Heart right ventricle (tissue), 16 donors: ENCODE results near the gene PRKD1. TPM values are rescaled to one million over a fixed set of nuclear protein-coding genes. Genes with fewer than 3 reads are reported as not detected.

ENCODE experiments used
- ATAC-seq, 8 donors: fragments of 200-7000 bp; cut with Tn5 transposase; one replicate each; pipeline ENCODE4 v1.9.1; 2020; ENCODE audit warnings: mild to moderate bottlenecking in 8 of 8, moderate library complexity in 8 of 8, moderate number of reproducible peaks in 1 of 8
- DNase-seq, 2 donors: peaks; one replicate each; pipeline ENCODE4 v3.0.0-alpha.2; 2020
- H3K27ac ChIP-seq, 10 donors: fragments of 200-600 bp; sonication (generic) in 2 of 10; one replicate each; pipeline versions ENCODE4 v1.5.0 to v1.8.0; 2020 to 2022; ENCODE audit warnings: mild to moderate bottlenecking in 3 of 10
- H3K27me3 ChIP-seq, 7 donors: fragments of 200-600 bp; one replicate each; pipeline ENCODE4 v1.8.0; 2021 to 2022; ENCODE audit warnings: mild to moderate bottlenecking in 2 of 7
- H3K36me3 ChIP-seq, 9 donors: fragments of 200-600 bp; sonication (generic) in 1 of 9; one replicate each; pipeline versions ENCODE4 v1.5.0 to v1.8.0; 2020 to 2022; ENCODE audit warnings: mild to moderate bottlenecking in 2 of 9
- H3K4me1 ChIP-seq, 9 donors: fragments of 200-600 bp; sonication (generic) in 1 of 9; one replicate each; pipeline versions ENCODE4 v1.5.0 to v1.8.0; 2020 to 2022; ENCODE audit warnings: mild to moderate bottlenecking in 4 of 9
- H3K4me3 ChIP-seq, 10 donors: fragments of 200-600 bp; sonication (generic) in 2 of 10; one replicate each; pipeline versions ENCODE4 v1.5.0 to v1.8.0; 2020 to 2022; ENCODE audit warnings: mild to moderate bottlenecking in 7 of 10, moderate library complexity in 2 of 10
- H3K9me3 ChIP-seq, 11 donors: fragments of 200-600 bp in 10 of 11; sonication (generic) in 2 of 11; one replicate each; pipeline versions ENCODE4 v1.5.0 to v1.8.0; 2013 to 2022; ENCODE audit warnings: mild to moderate bottlenecking in 2 of 11, control low read depth in 1 of 11, moderate library complexity in 1 of 11
- WGBS, 2 donors: extraction: QIAGEN DNeasy Blood & Tissue Kit; methylation state at CpG; one replicate each; pipeline ENCODE4 v1.1.7; 2013; ENCODE audit warnings: inconsistent platforms in 1 of 2; 5-methylcytosine and 5-hydroxymethylcytosine counted together
- intact Hi-C, 10 donors: fragments of 100-400 bp; cut with DNase I; formaldehyde crosslinking; loops; one replicate each; pipeline versions ENCODE4 v1.11.1 to v1.14.2; 2022
- polyA plus RNA-seq, 2 donors: library from polyadenylated mRNA; stranded (reverse); fragments of 200-250 nt; gene quantifications; one replicate each; pipeline ENCODE4 v1.2.3, GENCODE V29; 2013
- total RNA-seq, 10 donors: library from RNA; stranded (reverse); fragmentation: NEBNext Ultra II Directional in 3 of 10; extraction: Animal tissue kit (Norgen Biotek cat#: 25700) in 3 of 10; gene quantifications; one replicate each; pipeline versions ENCODE4 v1.2.1 to v1.2.4, GENCODE V29; 2021 to 2023
- TF ChIP-seq, protein P1 (sequence below), 9 donors: fragments of 200-600 bp; sonication (generic) in 2 of 9; IDR thresholded peaks; one replicate each; pipeline versions ENCODE4 v1.5.0 to v1.8.0; 2021 to 2022; ENCODE audit warnings: antibody characterized with exemption in 9 of 9, mild to moderate bottlenecking in 5 of 9, moderate library complexity in 1 of 9
- donor health status: Arrhythmogenic right ventricular cardiomyopathy.
- donor health status: ischemic (EF 13 %, LVEDD 7.1; RV severe dilation, severe dysfunction).
- donor health status: healthy with polysubstance abuse.
- donor health status: DM: no; HTN: yes; CAD: no.
- donor health status: DM: no; HTN: no; CAD: no.
- donor health status: ischemic (EF 25% LVEDD 6.9; RV normal size, moderate dysfunction).
- donor health status: ischemic (EF 25% LVEDD 5.7; RV mildly dilated, moderate dysfunction).
- donor health status: healthy.
- donor health status: DM: yes; HTN: yes; CAD: no.
- donor health status: Ischemic cardiomyopathy.
- donor health status: ischemic (EF 35%, LVEDD 5.7; RV mildly dilated, moderate dysfunction).
- donor health status: nonischemic (EF 11% LVEDD 7.7; RV severe dilation, severe dysfunction).
- donor health status: DM: yes; HTN: yes; CAD: no.
- donor health status: PGD.
- donor health status: ischemic (EF 29% LVEDD 5.4; RV normal size, mild dysfunction).
- donor health status: nonischemic (EF 23%, LVEDD 6.1; RV moderate dilation, normal function).

The PRKD1 gene
- total and polyA plus RNA-seq, 12 donors = 1.7 to 4.3 (median 2.5) TPM

DNA sequence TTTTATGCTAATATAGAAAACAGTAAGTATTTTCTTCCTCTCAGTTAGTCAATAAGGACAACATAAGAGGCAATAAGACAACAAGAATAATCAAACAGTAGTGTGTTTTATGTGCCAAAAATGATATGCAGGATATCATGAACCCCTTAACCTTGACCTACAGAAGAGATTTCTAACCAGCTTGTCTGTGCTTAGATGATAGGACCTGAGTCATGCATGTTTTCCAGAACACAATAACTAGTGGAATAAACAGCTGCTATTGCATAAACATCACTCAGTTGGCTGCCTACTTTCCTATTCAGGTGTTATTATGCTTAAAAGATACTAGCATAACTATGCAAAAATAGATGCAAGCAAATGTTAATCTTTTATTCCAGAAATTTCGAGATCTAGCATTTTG, 282.5 kb downstream of the PRKD1 start:
- TF ChIP-seq, protein P1, sequence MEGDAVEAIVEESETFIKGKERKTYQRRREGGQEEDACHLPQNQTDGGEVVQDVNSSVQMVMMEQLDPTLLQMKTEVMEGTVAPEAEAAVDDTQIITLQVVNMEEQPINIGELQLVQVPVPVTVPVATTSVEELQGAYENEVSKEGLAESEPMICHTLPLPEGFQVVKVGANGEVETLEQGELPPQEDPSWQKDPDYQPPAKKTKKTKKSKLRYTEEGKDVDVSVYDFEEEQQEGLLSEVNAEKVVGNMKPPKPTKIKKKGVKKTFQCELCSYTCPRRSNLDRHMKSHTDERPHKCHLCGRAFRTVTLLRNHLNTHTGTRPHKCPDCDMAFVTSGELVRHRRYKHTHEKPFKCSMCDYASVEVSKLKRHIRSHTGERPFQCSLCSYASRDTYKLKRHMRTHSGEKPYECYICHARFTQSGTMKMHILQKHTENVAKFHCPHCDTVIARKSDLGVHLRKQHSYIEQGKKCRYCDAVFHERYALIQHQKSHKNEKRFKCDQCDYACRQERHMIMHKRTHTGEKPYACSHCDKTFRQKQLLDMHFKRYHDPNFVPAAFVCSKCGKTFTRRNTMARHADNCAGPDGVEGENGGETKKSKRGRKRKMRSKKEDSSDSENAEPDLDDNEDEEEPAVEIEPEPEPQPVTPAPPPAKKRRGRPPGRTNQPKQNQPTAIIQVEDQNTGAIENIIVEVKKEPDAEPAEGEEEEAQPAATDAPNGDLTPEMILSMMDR (IDR thresholded peaks at IDR 0.05) = no peak

GRCh38 chr14:29643433-29644211, 284.0 kb downstream of the PRKD1 start:
- no peak for DNase-seq
- WGBS, 2 donors = 93% methylated on average over 5 of the region's 5 CpGs
- ATAC-seq = no peak

More for the DNA sequence above, 282.5 kb downstream of the PRKD1 start:
- Histone ChIP-seq H3K9me3 (peaks cover 0 to 45% (median 24%) of the 10 kb centered on the region in 11 donors), H3K36me3 (peaks cover 0 to 16% (median 0%) of the 10 kb centered on the region in 9 donors), H3K27ac (no peak overlapping the region), H3K27me3 (no peaks in the 10 kb centered on the region), H3K4me1 (peaks cover 0 to 6% (median 0%) of the 10 kb centered on the region in 9 donors), H3K4me3 (no peak overlapping the region)
- ATAC-seq (no peak), DNase-seq (no peak)
- 74 to 77% methylated on average over 1 of the region's 1 CpG for WGBS, 2 donors
- intact Hi-C loops = no loop called here

DNA sequence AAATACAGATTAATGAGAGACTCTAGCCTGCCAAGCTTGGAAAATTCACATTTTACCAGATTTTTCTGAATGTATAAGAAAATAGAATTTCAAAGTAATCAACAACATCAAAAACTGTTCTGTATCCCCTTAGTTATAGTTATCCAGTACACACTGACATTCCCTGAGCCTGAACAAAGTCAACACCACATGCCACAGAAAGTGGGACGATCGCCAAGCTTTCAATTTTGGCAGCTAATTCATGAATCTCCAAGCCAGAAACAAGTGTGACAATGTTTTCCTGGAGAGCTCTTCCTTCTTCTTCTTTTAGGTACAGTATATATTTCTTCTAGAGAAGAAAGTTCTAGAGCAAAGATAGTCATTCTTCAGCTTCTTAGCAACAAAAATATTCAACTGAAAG, 290.2 kb downstream of the PRKD1 start:
- DNase-seq (peak in 1 of 2 donors; percentile 82), ATAC-seq (peak in 7 of 8 donors; percentile 58 to 85 (median 79))
- TF ChIP-seq, protein P1 (IDR thresholded peaks at IDR 0.05) = no peak
- Histone ChIP-seq H3K27ac (no peak overlapping the region), H3K4me1 (peaks cover 0 to 18% (median 13%) of the 10 kb centered on the region in 9 donors), H3K4me3 (no peak overlapping the region), H3K36me3 (peaks cover 0 to 7% (median 0%) of the 10 kb centered on the region in 9 donors), H3K9me3 (no peaks in the 10 kb centered on the region), H3K27me3 (no peaks in the 10 kb centered on the region)
- WGBS, 2 donors = 3 to 4% methylated on average over 2 of the region's 2 CpGs
- intact Hi-C loops = no loop called here

More at GRCh38 chr14:29643433-29644211, 284.0 kb downstream of the PRKD1 start:
- no peak overlapping the region for H3K27ac ChIP-seq
- intact Hi-C loops = no loop called here
- peaks cover 0 to 6% (median 0%) of the 10 kb centered on the region in 9 donors for H3K4me1 ChIP-seq
- no peak overlapping the region for H3K4me3 ChIP-seq
- TF ChIP-seq, protein P1 (IDR thresholded peaks at IDR 0.05) = no peak
- peaks cover 0 to 30% (median 20%) of the 10 kb centered on the region in 11 donors for H3K9me3 ChIP-seq
- H3K36me3 ChIP-seq = peaks cover 0 to 12% (median 0%) of the 10 kb centered on the region in 9 donors
- H3K27me3 ChIP-seq = no peaks in the 10 kb centered on the region

DNA sequence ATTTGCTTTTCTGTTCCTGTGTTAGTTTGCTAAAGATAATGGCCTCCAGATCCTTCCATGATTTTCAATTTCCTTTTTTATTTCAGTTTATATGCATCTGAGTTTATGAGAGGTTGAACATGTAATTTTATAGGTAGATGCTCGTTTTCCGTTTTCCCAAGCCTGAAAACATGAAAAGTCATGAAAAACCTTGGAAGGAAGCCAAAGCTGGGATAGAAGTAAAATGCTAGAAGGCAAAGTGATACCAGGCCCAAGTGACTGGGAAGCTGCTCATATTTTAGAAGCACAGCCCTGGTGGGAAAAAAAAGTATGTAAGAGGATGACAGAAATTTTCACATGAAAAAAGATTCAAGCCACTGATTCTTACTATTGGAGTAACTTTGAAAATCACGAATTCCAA, 290.8 kb downstream of the PRKD1 start:
- Histone ChIP-seq H3K27ac (no peak overlapping the region), H3K4me3 (no peak overlapping the region), H3K9me3 (no peaks in the 10 kb centered on the region), H3K27me3 (no peaks in the 10 kb centered on the region), H3K36me3 (peaks cover 0 to 7% (median 0%) of the 10 kb centered on the region in 9 donors), H3K4me1 (peaks cover 0 to 18% (median 13%) of the 10 kb centered on the region in 9 donors)
- WGBS, 2 donors = 62 to 88% methylated on average over 3 of the region's 3 CpGs
- intact Hi-C loops = no loop called here
- no peak for DNase-seq
- TF ChIP-seq, protein P1 (IDR thresholded peaks at IDR 0.05) = no peak
- ATAC-seq = no peak
